NCI-H1436 (cell line): ENCODE measurements around the gene UBL7.
A peak's percentile ranks its signal among the peaks of the same experiment; 100 is the strongest.
"Not testable (repeated sequence)": the region's sequence is repeated elsewhere in the genome, so short reads cannot be mapped to it uniquely, and the experiment has no call there.

ENCODE experiments used
- DNase-seq: peaks from one replicate; lab custom pipeline; 2025; lab: John Stamatoyannopoulos, UW

Gene UBL7

GRCh38 chr15:74460871-74461846 lies at the start of gene UBL7:
Gene UBL7 (minus strand): TSS chr15:74461160. CDS start chr15:74458867, 2,293 bp downstream.
- peak; percentile 93 for DNase-seq

GRCh38 chr15:74506515-74506840 lies 45.5 kb upstream of the UBL7 start:
- no peak for DNase-seq

- no peak for DNase-seq
Observed at GRCh38 chr15:74505837-74506514, 45.0 kb upstream of the UBL7 start.

DNA sequence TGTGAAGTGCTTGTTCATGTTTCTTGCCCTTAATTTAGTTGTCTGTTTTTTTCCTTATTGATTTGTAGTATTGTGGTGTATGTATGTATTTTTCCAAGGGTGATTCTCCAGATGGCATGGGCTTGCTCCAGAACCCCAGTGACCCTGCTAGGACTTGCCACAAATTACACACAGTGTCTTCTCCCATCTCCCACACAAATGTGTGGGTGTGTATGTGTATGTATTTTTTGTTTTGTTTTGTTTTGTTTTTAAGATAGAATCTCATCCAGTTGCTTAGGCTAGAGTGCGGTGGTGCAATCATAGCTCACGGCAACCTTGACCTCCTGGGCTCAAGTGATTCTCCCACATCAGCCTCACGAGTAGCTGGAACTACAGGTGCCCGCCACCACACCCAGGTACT lies 43.9 kb upstream of the UBL7 start:
- DNase-seq = no peak

- no peak for DNase-seq
Observed at GRCh38 chr15:74504418-74504817, 43.5 kb upstream of the UBL7 start.

- DNase-seq = no peak
Observed at GRCh38 chr15:74502301-74502700, 41.3 kb upstream of the UBL7 start.

DNA sequence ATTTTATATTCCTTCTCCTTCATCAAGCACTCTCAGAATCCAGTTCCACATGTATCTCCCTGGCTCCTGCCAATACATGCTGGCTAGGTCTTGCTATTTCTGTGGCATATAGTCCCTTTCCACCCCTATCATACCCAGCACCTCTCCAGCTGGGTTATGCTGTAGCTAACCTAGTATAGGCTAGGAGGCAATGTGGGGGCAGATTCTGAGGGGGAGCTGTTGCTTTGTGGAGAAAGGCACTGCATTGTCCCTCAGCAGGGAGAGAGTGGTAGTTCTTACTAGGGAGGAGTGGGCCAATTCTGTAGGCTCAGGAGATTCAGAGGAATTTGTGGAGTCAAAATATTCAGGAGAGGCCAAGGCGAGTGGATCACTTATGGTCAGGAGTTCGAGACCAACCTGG lies 39.4 kb upstream of the UBL7 start:
- no peak for DNase-seq

GRCh38 chr15:74499366-74499765 lies 38.4 kb upstream of the UBL7 start:
- no peak for DNase-seq

GRCh38 chr15:74497584-74497983 lies 36.6 kb upstream of the UBL7 start:
- DNase-seq = peak; percentile 97

DNA sequence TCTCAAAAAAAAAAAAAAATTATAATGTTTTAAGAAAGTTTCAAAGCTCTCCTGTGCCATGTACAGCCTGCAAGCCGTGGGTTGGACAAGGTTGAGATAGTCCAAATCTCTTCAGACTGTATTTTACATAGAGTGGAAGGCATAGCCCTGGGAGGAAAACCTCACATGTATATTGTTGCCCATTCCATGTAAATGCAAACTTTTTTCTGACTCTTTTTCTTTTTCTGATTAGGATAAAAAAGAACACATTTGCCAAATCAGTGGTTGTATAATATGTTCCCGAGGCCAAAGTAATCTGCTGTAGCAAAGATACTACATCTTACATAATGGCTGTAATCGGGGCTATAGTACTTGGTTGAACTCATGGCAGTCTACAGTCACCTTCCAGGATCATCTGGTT lies 35.7 kb upstream of the UBL7 start:
- DNase-seq = no peak

GRCh38 chr15:74490339-74490689 lies 29.4 kb upstream of the UBL7 start:
- DNase-seq = no peak

DNA sequence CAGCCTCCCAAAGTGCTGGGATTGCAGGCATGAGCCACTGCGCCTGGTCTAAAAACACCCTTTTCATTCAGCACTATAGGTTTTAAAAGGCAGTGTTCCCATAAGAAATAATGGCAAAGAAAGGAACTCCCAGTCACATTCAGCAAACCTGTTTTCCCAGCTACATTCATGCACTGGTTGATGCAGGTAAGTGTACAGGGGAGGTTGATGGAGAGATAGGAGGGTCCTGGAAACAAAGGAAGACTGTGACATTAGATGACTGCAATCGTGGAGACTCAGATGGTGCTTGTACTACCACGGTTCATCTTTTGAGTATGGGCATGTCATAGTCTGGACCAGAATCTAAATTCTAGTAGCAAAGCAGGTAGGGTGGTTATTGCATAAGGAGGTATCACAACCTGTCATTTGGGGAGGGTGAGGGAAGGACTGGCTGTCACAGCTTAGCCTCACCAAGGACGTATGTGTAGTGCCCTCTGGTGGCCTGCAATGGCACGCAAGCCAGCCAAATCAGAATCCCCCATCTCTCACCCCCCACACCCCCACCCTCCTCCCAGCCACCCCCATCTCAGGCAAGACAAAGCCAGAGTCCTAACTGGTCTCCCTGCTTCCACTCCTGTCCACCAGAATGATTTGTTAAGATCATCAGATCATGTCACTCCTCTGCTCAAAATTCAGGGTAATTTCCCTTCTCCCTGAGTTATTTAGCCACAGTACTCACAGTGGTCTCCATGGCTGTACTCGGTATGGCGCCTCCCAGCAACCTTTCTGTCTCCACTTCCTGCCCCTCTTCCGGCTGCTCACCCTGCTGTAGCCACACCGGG lies 28.8 kb upstream of the UBL7 start:
- peak; percentile 79 for DNase-seq

DNA sequence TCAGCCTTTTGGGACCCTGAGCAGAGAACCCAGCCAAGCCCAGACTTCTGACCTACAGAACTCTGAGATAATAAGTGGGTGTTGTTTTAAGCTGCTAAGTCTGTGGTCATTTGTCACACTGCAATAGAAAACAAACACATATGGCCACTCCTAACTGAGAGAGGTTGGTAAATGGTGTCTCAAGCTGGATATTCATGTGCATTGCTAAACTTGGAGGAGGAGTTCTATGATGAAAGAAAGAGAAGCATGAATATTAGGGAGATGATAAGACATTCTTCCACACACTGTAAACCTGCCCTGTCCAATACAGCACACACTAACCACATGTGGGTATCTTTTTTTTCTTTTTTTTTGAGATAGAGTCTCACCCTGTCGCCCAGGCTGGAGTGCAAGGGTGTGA lies 27.8 kb upstream of the UBL7 start:
- no peak for DNase-seq

DNA sequence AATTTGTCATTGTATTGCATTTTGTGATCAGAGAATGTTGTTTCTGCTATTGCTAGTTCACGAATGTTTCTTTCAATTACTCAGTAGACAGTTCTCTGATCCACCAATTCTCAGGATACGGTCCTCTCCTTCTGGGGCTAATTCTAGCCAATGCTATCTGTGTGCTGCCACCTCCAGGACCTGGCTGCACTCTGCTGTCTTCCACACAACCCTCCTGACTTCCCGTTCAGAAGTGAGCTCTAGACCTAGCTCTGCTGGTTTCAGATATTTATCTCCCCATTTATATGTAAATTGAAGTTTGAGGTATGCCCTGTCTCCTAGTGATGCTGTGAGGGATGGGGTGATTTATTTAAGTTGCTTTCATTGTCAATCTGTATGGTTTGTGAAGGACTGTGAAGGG lies 21.7 kb upstream of the UBL7 start:
- DNase-seq = no peak

DNA sequence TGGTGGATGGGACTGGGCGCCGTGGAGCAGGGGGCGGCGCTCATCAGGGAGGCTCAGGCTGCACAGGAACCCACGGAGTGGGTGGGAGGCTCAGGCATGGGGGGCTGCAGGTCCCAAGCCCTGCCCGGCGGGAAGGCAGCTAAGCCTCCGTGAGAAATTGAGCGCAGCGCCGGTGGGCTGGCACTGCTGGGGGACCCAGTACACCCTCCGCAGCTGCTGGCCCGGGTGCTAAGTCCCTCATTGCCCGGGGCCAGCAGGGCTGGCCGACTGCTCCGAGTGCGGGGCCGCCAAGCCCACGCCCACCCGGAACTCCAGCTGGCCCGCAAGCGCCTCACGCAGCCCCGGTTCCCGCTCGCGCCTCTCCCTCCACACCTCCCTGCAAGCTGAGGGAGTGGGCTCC lies 19.4 kb upstream of the UBL7 start:
- not testable (repeated sequence) for DNase-seq

DNA sequence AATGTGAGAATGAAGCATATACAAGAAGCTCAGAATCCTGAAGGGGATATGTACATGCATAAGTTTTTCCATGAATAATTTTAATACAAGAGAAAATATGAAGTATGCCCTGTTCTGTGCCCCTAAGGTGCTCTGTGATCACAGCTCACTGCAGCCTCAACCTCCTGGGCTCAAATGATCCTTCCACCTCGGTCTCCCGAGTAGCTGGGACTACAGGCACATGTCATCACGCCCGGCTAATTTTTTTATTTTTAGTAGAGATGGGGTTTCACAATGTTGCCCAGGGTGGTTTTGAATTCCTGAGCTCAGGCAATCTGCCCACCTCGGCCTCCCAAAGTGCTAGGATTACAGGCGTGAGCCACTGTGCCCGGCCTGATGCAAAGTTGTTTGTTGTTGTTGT lies 10.7 kb upstream of the UBL7 start:
- DNase-seq = not testable (repeated sequence)

DNA sequence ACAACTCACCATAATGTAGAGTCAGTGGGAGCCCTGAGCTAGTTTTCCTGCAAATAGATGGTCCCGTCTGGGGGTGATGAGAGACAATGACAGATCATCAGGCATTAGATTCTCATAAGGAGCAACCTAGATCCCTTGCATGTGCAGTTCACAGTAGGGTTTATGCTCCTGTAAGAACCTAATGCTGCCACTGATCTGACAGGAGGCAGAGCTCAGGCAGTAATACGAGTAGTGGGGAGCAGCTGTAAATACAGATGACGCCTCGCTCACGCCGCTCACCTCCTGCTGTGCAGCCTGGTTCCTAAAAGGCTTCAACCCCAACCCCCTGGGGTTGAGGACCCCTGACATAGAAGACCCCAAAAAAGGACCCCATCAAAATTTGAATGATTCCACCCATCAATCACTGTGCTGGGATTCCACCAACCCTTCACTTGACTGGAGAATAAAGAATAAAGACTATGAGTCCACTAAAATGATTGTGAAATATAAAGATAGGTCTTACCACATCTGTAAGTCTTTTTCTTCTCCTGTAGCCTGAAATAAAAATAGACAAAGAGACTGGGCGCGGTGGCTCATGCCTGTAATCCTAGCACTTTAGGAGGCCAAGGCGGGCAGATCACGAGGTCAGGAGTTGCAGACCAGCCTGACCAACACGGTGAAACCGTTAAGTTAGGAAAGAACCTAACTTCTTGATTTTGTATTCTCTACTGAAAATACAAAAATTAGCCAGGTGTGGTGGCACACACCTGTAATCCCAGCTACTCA lies 9.9 kb upstream of the UBL7 start:
- no peak for DNase-seq

DNA sequence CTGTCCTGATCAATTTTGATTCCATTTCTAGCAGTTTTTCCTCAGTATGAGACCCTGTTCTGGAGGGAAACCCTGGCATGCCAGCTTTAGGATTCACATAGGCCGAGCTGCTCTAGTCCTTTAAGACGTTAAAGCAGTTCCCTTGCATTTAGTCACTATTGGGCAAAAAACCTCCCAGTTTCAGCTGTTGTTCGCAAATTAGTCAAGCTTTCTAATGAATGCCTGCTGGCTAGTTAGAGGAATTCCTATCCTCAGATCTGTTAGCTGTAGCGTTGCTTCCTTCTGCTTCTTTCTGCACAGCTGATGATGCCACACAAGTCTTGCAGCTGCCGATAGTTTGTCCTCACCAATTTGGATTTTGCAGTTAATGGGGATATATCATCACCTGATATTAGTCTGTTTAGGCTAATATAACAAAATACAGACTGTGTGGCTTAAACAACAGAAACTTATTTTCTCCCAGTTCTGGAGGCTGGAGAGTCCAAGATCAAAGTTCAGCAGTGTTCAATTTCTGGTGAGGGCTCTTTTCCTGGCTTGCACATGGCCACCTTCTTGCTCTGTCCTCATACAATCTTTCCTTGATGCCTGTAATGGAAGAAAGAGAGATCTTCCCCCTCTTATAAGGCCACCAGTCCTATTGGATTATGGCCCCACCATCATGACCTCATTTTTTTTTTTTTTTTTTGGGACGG lies 7.5 kb upstream of the UBL7 start:
- DNase-seq = no peak

DNA sequence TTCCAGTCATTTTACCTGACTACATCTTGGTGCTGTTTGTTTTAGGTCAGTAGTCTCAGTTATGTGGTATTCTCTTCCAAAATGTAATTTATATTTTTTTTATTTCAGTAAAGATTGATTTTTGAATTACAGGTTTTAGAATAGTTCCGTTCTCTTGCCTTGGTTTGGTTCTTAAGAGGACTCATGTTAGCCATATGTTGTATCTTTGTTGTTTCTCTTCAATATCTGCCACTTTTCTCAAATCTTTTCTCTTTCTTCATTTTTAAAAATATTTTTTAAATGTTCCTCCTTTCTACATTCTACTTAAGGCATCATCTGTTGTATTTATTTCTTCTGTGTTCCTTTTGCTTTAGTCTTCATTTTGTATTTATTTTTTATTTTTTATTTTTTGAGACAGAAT lies 5.6 kb upstream of the UBL7 start:
- no peak for DNase-seq

DNA sequence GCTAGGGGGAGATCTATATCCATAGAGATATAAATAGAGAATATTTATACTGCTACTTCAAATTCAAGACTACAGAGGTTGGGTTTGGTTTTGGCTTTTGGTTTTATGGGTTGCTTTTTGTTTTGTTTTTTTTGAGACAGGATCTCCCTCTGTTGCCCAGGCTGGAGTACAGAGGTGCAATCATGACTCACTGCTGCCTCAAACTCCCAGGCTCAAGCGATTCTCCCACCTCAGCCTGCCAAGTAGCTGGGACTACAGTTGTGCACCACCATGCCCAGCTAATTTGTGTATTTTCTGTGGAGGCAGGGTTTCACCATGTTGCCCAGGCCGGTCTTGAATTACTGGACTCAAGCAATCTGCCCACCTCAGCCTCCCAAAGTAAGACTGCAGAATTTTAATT lies 3.9 kb upstream of the UBL7 start:
- no peak for DNase-seq

DNA sequence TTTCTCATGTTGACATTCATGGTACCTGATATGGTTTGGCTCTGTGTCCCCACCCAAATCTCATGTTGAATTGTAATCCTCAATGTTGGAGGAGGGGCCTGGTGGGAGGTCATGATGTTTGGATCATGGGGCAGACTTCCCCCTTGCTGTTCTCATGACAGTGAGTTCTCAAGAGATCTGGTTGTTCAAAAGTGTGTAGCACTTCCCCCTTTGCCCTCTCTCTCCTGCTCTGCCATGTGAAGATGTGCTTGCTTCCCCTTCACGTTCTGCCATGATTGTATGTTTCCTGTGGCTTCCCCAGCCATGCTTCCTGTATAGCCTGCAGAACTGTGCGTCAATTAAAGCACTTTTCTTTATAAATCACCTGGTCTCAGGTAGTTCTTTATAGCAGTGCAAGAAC lies 3.3 kb upstream of the UBL7 start:
- DNase-seq = no peak
